Transverse colon (tissue), 3 donors: ENCODE results near the gene ADAM23.

Experiments used
- CTCF ChIP-seq, 5 experiments: fragments of 200-600 bp in 3 of 5; fragments of 450-650 bp in 2 of 5; sonication (generic) in 3 of 5; IDR thresholded peaks; 1 replicate in 2 of 5; 2 replicates in 3 of 5; pipeline ENCODE4 v1.5.1; 2016 to 2017; ENCODE audit warnings: antibody characterized with exemption in 5 of 5, inconsistent platforms in 3 of 5, mild to moderate bottlenecking in 2 of 5, moderate library complexity in 1 of 5
- POLR2A ChIP-seq: fragments of 450-650 bp; IDR thresholded peaks from one replicate; pipeline ENCODE4 v1.6.1; 2016; ENCODE audit warnings: antibody characterized with exemption, mild to moderate bottlenecking, moderate library complexity

- TF ChIP-seq POLR2A (no peak), CTCF (IDR thresholded peaks at IDR 0.05) (no peak)
Observed at GRCh38 chr2:206597717-206598218, 154.4 kb downstream of the ADAM23 start.
